SK-N-SH (cell line): ENCODE results near the gene GALNTL6.

Experiments
- CTCF ChIP-seq: fragments of 200-600 bp; sonication (generic); IDR thresholded peaks from 2 replicates; pipeline ENCODE4 v1.6.1; 2017; ENCODE audit warnings: antibody characterized with exemption, mild to moderate bottlenecking, moderate library complexity
- EP300 ChIP-seq, 2 experiments: IDR thresholded peaks; 2 replicates each; pipeline versions ENCODE4 v1.4.0 to v1.6.1; 2012; ENCODE audit warnings: borderline replicate concordance in 1 of 2, low read depth in 1 of 2, low read length in 1 of 2
- EZH2phosphoT487 ChIP-seq: fragments of 200-600 bp; sonication (generic); IDR thresholded peaks from 2 replicates; pipeline ENCODE4 v1.6.1; 2017; ENCODE audit warnings: low read depth, mixed run types, mild to moderate bottlenecking, antibody characterized with exemption, moderate library complexity, borderline replicate concordance
- FOXJ3 ChIP-seq: sonication (generic); formaldehyde crosslinking; IDR thresholded peaks from 2 replicates; pipeline ENCODE4 v1.5.1; 2020; ENCODE audit warnings: mild to moderate bottlenecking, missing genetic modification reagents
- MAX ChIP-seq: IDR thresholded peaks from 2 replicates; pipeline ENCODE4 v1.4.0; 2012; ENCODE audit warnings: low read depth
- PBX3 ChIP-seq: IDR thresholded peaks from 2 replicates; pipeline ENCODE4; 2012
- POLR2AphosphoS5 ChIP-seq: IDR thresholded peaks from 2 replicates; pipeline ENCODE4 v1.6.1; 2012; ENCODE audit warnings: low read depth, low read length
- RAD21 ChIP-seq: IDR thresholded peaks from 2 replicates; pipeline ENCODE4 v1.6.1; 2012; ENCODE audit warnings: mild to moderate bottlenecking, low read length
- RFX5 ChIP-seq: IDR thresholded peaks from 2 replicates; pipeline ENCODE4 v1.6.1; 2012; ENCODE audit warnings: mild to moderate bottlenecking, improper control_type of control experiment, low read length
- YY1 ChIP-seq: IDR thresholded peaks from 2 replicates; pipeline ENCODE4 v1.4.0; 2012; ENCODE audit warnings: low read depth, mild to moderate bottlenecking
- ZBTB33 ChIP-seq: IDR thresholded peaks from 2 replicates; pipeline ENCODE4 v1.4.0; 2012; ENCODE audit warnings: low read depth, borderline replicate concordance

- TF ChIP-seq ZBTB33 (no peak), RAD21 (no peak), YY1 (no peak), EP300 (IDR thresholded peaks at IDR 0.05; ENCODE audit: borderline replicate concordance in 1 of 2, low read depth in 1 of 2, low read length in 1 of 2) (no peak), CTCF (no peak), EZH2phosphoT487 (no peak), RFX5 (no peak), PBX3 (no peak), FOXJ3 (CRISPR knock-in tag) (no peak), POLR2AphosphoS5 (no peak), MAX (no peak)
Observed at GRCh38 chr4:171857302-171858012, 44.3 kb downstream of the GALNTL6 start.
